ENCODE measurements around the gene SLC35C1.
A peak's percentile ranks its signal among the peaks of the same experiment; 100 is the strongest.

SLC35C1 gene

DNA sequence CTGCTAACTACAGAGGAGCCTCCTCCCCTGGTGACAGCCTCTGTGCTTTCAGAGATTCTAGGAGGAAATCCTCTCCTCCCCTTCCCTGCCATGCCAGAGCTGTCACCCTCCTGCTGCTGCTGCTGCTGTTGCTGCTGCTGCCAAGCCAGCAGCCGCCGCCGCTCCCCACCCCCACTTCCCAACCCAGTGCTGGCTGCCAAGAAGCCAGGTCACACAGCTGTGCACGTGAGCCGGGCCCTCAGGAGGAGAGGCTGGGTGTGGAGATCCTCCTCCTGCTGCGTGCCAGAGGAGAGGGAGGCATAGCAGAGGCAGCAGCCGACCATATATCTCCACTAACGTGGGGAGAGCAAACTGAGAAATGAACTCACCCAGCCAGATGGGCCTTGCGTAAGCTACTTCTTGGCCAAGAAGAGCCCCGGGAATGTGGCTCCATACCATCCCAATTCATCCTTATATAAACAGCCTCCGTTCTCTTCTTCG, 54.8 kb downstream of the SLC35C1 start:
- DNase-seq (ENCODE audit: low read depth), result peak; percentile 98
- no peak overlapping the region for H3K4me3 ChIP-seq (ENCODE audit: low read depth, low read length)
- TF ChIP-seq, protein P1, sequence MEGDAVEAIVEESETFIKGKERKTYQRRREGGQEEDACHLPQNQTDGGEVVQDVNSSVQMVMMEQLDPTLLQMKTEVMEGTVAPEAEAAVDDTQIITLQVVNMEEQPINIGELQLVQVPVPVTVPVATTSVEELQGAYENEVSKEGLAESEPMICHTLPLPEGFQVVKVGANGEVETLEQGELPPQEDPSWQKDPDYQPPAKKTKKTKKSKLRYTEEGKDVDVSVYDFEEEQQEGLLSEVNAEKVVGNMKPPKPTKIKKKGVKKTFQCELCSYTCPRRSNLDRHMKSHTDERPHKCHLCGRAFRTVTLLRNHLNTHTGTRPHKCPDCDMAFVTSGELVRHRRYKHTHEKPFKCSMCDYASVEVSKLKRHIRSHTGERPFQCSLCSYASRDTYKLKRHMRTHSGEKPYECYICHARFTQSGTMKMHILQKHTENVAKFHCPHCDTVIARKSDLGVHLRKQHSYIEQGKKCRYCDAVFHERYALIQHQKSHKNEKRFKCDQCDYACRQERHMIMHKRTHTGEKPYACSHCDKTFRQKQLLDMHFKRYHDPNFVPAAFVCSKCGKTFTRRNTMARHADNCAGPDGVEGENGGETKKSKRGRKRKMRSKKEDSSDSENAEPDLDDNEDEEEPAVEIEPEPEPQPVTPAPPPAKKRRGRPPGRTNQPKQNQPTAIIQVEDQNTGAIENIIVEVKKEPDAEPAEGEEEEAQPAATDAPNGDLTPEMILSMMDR (conservative IDR thresholded peaks at IDR 0.05; ENCODE audit: low read depth, low read length), result no peak

GRCh38 chr11:45860348-45860747, 55.4 kb downstream of the SLC35C1 start:
- DNase-seq (ENCODE audit: low read depth), result no peak
- no peak overlapping the region for H3K4me3 ChIP-seq (ENCODE audit: low read depth, low read length)
- TF ChIP-seq, protein P1 (conservative IDR thresholded peaks at IDR 0.05; ENCODE audit: low read depth, low read length), result no peak

GRCh38 chr11:45860764-45861510, 56.0 kb downstream of the SLC35C1 start:
- no peak overlapping the region for H3K4me3 ChIP-seq (ENCODE audit: low read depth, low read length)
- TF ChIP-seq, protein P1 (conservative IDR thresholded peaks at IDR 0.05; ENCODE audit: low read depth, low read length), result no peak
- DNase-seq (ENCODE audit: low read depth), result no peak

Measured in choroid plexus epithelial cell (primary cell).